ENCODE results near the gene IKZF3. TPM values are rescaled to one million over a fixed set of nuclear protein-coding genes. Genes with fewer than 3 reads are reported as not detected.
A peak's percentile ranks its signal among the peaks of the same experiment; 100 is the strongest.
"Not testable (repeated sequence)": the region's sequence is repeated elsewhere in the genome, so short reads cannot be mapped to it uniquely, and the experiment has no call there.

The IKZF3 gene
- total RNA-seq, 1 experiment from 2014 or later = 0.08 TPM

GRCh38 chr17:39738983-39739884, 124.9 kb downstream of the IKZF3 start:
- in situ Hi-C loops (cut with HindIII; ENCODE audit: low pct_unique_long_range_greater_than_20kb, low sequenced_read_pairs) = no loop called here
- no peak for DNase-seq (ENCODE audit: low read depth, low spot score)

- no peak for DNase-seq (ENCODE audit: low read depth, low spot score)
- in situ Hi-C loops (cut with HindIII; ENCODE audit: low pct_unique_long_range_greater_than_20kb, low sequenced_read_pairs) = no loop called here
Measured at GRCh38 chr17:39738568-39738901, 125.6 kb downstream of the IKZF3 start.

GRCh38 chr17:39737760-39738567, 126.1 kb downstream of the IKZF3 start, which contains the start of gene GRB7:
GRB7 (plus strand) TSS chr17:39737938; CDS start chr17:39742302, 4,364 bp downstream.
- DNase-seq (ENCODE audit: low read depth, low spot score) = no peak
- in situ Hi-C loops (cut with HindIII; ENCODE audit: low pct_unique_long_range_greater_than_20kb, low sequenced_read_pairs) = no loop called here

- in situ Hi-C loops (cut with HindIII; ENCODE audit: low pct_unique_long_range_greater_than_20kb, low sequenced_read_pairs) = no loop called here
- DNase-seq (ENCODE audit: low read depth, low spot score) = no peak
Measured at GRCh38 chr17:39737206-39737759, 126.8 kb downstream of the IKZF3 start.

GRCh38 chr17:39736319-39737165, 127.6 kb downstream of the IKZF3 start:
- in situ Hi-C loops (cut with HindIII; ENCODE audit: low pct_unique_long_range_greater_than_20kb, low sequenced_read_pairs) = no loop called here

GRCh38 chr17:39735882-39736281, 128.2 kb downstream of the IKZF3 start:
- in situ Hi-C loops (cut with HindIII; ENCODE audit: low pct_unique_long_range_greater_than_20kb, low sequenced_read_pairs) = no loop called here
- DNase-seq (ENCODE audit: low read depth, low spot score) = no peak

More at GRCh38 chr17:39736319-39737165, 127.6 kb downstream of the IKZF3 start:
- DNase-seq (ENCODE audit: low read depth, low spot score) = peak; percentile 33

GRCh38 chr17:39732586-39732985, 131.5 kb downstream of the IKZF3 start:
- no peak for DNase-seq (ENCODE audit: low read depth, low spot score)
- in situ Hi-C loops (cut with HindIII; ENCODE audit: low pct_unique_long_range_greater_than_20kb, low sequenced_read_pairs) = no loop called here

GRCh38 chr17:39730095-39730921, 133.8 kb downstream of the IKZF3 start, which contains the start of gene MIEN1:
MIEN1 (minus strand) TSS chr17:39730532; CDS start chr17:39730495, 37 bp downstream.
- peak; percentile 85 for DNase-seq (ENCODE audit: low read depth, low spot score)
- in situ Hi-C loops (cut with HindIII; ENCODE audit: low pct_unique_long_range_greater_than_20kb, low sequenced_read_pairs) = no loop called here

GRCh38 chr17:39729280-39729851, 134.7 kb downstream of the IKZF3 start:
- no peak for DNase-seq (ENCODE audit: low read depth, low spot score)
- in situ Hi-C loops (cut with HindIII; ENCODE audit: low pct_unique_long_range_greater_than_20kb, low sequenced_read_pairs) = no loop called here

GRCh38 chr17:39727556-39727955, 136.6 kb downstream of the IKZF3 start:
- no peak for DNase-seq (ENCODE audit: low read depth, low spot score)
- in situ Hi-C loops (cut with HindIII; ENCODE audit: low pct_unique_long_range_greater_than_20kb, low sequenced_read_pairs) = no loop called here

GRCh38 chr17:39726617-39727016, 137.5 kb downstream of the IKZF3 start:
- no peak for DNase-seq (ENCODE audit: low read depth, low spot score)
- in situ Hi-C loops (cut with HindIII; ENCODE audit: low pct_unique_long_range_greater_than_20kb, low sequenced_read_pairs) = no loop called here

- in situ Hi-C loops (cut with HindIII; ENCODE audit: low pct_unique_long_range_greater_than_20kb, low sequenced_read_pairs); DNase-seq (ENCODE audit: low read depth, low spot score): not testable (repeated sequence)
Measured at GRCh38 chr17:39725923-39726322, 138.2 kb downstream of the IKZF3 start.

GRCh38 chr17:39724731-39725130, 139.4 kb downstream of the IKZF3 start:
- no peak for DNase-seq (ENCODE audit: low read depth, low spot score)
- in situ Hi-C loops (cut with HindIII; ENCODE audit: low pct_unique_long_range_greater_than_20kb, low sequenced_read_pairs) = no loop called here

GRCh38 chr17:39722965-39723848, 140.9 kb downstream of the IKZF3 start:
- peak; percentile 27 for DNase-seq (ENCODE audit: low read depth, low spot score)
- in situ Hi-C loops (cut with HindIII; ENCODE audit: low pct_unique_long_range_greater_than_20kb, low sequenced_read_pairs) = no loop called here

- DNase-seq (ENCODE audit: low read depth, low spot score) = no peak
- in situ Hi-C loops (cut with HindIII; ENCODE audit: low pct_unique_long_range_greater_than_20kb, low sequenced_read_pairs) = no loop called here
Measured at GRCh38 chr17:39722104-39722503, 142.0 kb downstream of the IKZF3 start.
